K562 (cell line): ENCODE measurements around the gene RNF187. TPM values are rescaled to one million over a fixed set of nuclear protein-coding genes. Genes with fewer than 3 reads are reported as not detected.

Source experiments
- DDX20 ChIP-seq: fragments of 450-650 bp; IDR thresholded peaks from 2 replicates; pipeline ENCODE4 v1.6.1; 2016; ENCODE audit warnings: missing genetic modification characterization, low read depth, mild to moderate bottlenecking, missing compliant biosample characterization, moderate library complexity
- ELF2 ChIP-seq: fragments of 250-450 bp; sonication (Bioruptor Pico); IDR thresholded peaks from 2 replicates; pipeline ENCODE4 v1.5.0; 2021; ENCODE audit warnings: mild to moderate bottlenecking
- FOXJ2 ChIP-seq: fragments of 200-800 bp; sonication (Bioruptor generic); IDR thresholded peaks from 2 replicates; pipeline ENCODE4 v1.6.1; 2016; ENCODE audit warnings: missing genetic modification characterization, missing compliant biosample characterization
- GTF2E2 ChIP-seq: fragments of 200-800 bp; sonication (Bioruptor generic); IDR thresholded peaks from 2 replicates; pipeline ENCODE4 v1.6.1; 2016; ENCODE audit warnings: missing genetic modification characterization, missing compliant biosample characterization
- HIVEP1 ChIP-seq: fragments of 250-450 bp; sonication (Bioruptor Pico); IDR thresholded peaks from 2 replicates; pipeline ENCODE4 v1.4.0; 2020; ENCODE audit warnings: mild to moderate bottlenecking
- MEIS2 ChIP-seq: fragments of 450-650 bp; IDR thresholded peaks from 2 replicates; pipeline ENCODE4 v1.6.1; 2014; ENCODE audit warnings: mild to moderate bottlenecking; ENCODE audit not compliant: partially characterized antibody
- NCOA2 ChIP-seq, 2 experiments: fragments of 450-650 bp; IDR thresholded peaks; 2 replicates each; pipeline ENCODE4 v1.6.1; 2018; ENCODE audit warnings: mild to moderate bottlenecking in 2 of 2, moderate library complexity in 1 of 2; ENCODE audit not compliant: partially characterized antibody in 2 of 2
- POLR2AphosphoS2 ChIP-seq: IDR thresholded peaks from 2 replicates; pipeline ENCODE4 v1.6.1; 2012; ENCODE audit warnings: low read length, improper control_type of control experiment
- TBP ChIP-seq: optimal IDR thresholded peaks from 2 replicates; pipeline ENCODE3; 2011; ENCODE audit warnings: low read depth, low read length, improper control_type of control experiment
- TEAD1 ChIP-seq, 2 experiments: fragments of 450-650 bp in 1 of 2; sonication (generic) in 1 of 2; formaldehyde crosslinking; IDR thresholded peaks; 2 replicates each; pipeline versions ENCODE4 v1.4.0 to v1.8.0; 2020 to 2022; ENCODE audit warnings: mild to moderate bottlenecking in 2 of 2, missing genetic modification reagents in 1 of 2
- TEAD2 ChIP-seq: fragments of 450-650 bp; IDR thresholded peaks from 2 replicates; pipeline ENCODE4 v1.6.1; 2016; ENCODE audit warnings: missing genetic modification characterization, control low read depth, missing compliant biosample characterization
- ZFPM2 ChIP-seq: fragments of 250-450 bp; sonication (Bioruptor Pico); IDR thresholded peaks from 2 replicates; pipeline ENCODE4 v1.5.1; 2022; ENCODE audit warnings: mild to moderate bottlenecking
- ZNF589 ChIP-seq: fragments of 200-800 bp; sonication (Bioruptor generic); IDR thresholded peaks from 2 replicates; pipeline ENCODE4 v1.6.1; 2016; ENCODE audit warnings: low read depth, missing genetic modification characterization, missing compliant biosample characterization
- polyA plus RNA-seq, 8 experiments: library from polyadenylated mRNA; depleted of rRNA in 4 of 8; stranded (reverse) in 5 of 8; unstranded in 3 of 8; fragments of >200 nt; fragmentation: Nextera tagmentation in 2 of 8; fragmentation: Illumina TruSeq in 1 of 8; extraction: Ambion mirVana in 2 of 8; extraction: Trizol in 1 of 8; gene quantifications; 2 replicates each; pipeline versions ENCODE4 v1.2.1 to v1.2.3, GENCODE V29; 2011 to 2014; ENCODE audit warnings: inconsistent platforms in 1 of 8, missing spikeins in 1 of 8
- total RNA-seq, 7 experiments: library from RNA; depleted of rRNA in 6 of 7; stranded (reverse); fragments of >200 nt in 6 of 7; fragmentation: Illumina TruSeq in 2 of 7; extraction: Trizol in 2 of 7; gene quantifications; 2 replicates each; pipeline versions ENCODE4 v1.2.1 to v1.2.3, GENCODE V29; 2011 to 2021; ENCODE audit warnings: low replicate concordance in 1 of 7
- TF ChIP-seq, protein P1 (sequence below): sonication (generic); formaldehyde crosslinking; IDR thresholded peaks from 2 replicates; pipeline ENCODE4 v1.8.0; 2022; ENCODE audit warnings: mild to moderate bottlenecking, low read depth, missing genetic modification reagents
- TF ChIP-seq, protein P2 (sequence below): sonication (generic); formaldehyde crosslinking; IDR thresholded peaks from 2 replicates; pipeline ENCODE4 v1.8.1; 2023; ENCODE audit warnings: mild to moderate bottlenecking, missing genetic modification reagents
- TF ChIP-seq, protein P3 (sequence below), 3 experiments: IDR thresholded peaks in 2 of 3; conservative IDR thresholded peaks in 1 of 3; 2 replicates each; pipeline ENCODE4 v1.5.1; 2011 to 2012; ENCODE audit warnings: low read length in 3 of 3, mild to moderate bottlenecking in 3 of 3, control low read depth in 2 of 3, improper control_type of control experiment in 1 of 3, inconsistent platforms in 1 of 3, low read depth in 1 of 3, mixed read lengths in 1 of 3, moderate library complexity in 1 of 3; ENCODE audit not compliant: insufficient read depth in 2 of 3
- TF ChIP-seq, protein P4 (sequence below), 2 experiments: fragments of 450-650 bp in 1 of 2; sonication (generic) in 1 of 2; formaldehyde crosslinking in 1 of 2; IDR thresholded peaks in 1 of 2; conservative IDR thresholded peaks in 1 of 2; 2 replicates each; pipeline versions ENCODE4 v1.6.1 to v1.8.1; 2016 to 2023; ENCODE audit warnings: mild to moderate bottlenecking in 2 of 2, moderate library complexity in 2 of 2, inconsistent platforms in 1 of 2, missing genetic modification reagents in 1 of 2

Gene RNF187
- total and polyA plus RNA-seq, 9 of the 15 experiments (the other 6 are each of a cell fraction or from before 2014, with no cell fraction given) = 2.3 to 119 (median 41.9) TPM

DNA sequence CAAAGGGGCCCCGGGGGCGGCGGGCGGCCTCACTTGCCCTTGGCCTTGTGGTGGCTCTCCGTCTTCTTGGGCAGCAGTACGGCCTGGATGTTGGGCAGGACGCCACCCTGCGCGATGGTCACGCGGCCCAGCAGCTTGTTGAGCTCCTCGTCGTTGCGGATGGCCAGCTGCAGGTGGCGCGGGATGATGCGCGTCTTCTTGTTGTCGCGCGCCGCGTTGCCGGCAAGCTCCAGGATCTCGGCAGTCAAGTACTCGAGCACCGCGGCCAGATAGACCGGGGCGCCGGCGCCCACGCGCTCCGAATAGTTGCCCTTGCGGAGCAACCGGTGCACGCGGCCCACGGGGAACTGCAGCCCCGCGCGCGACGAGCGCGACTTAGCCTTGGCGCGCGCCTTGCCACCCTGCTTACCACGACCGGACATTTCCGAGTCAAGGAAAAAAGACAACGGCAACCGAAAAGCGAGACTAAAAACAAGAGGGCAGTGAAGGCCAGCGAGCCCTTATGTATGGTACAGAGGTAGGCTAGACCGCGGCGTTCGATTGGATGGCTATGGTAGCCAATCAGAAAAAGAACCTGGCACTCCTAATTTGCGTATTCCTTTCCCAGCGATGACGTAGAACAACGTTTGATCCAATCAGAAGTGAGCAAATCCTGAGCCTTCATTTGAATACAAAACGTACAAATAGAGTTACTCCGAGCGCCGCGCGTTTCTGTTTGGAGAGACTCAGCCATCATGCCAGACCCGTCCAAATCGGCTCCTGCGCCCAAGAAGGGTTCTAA lies 29.6 kb upstream of the RNF187 start (continued):
- TF ChIP-seq, protein P1, sequence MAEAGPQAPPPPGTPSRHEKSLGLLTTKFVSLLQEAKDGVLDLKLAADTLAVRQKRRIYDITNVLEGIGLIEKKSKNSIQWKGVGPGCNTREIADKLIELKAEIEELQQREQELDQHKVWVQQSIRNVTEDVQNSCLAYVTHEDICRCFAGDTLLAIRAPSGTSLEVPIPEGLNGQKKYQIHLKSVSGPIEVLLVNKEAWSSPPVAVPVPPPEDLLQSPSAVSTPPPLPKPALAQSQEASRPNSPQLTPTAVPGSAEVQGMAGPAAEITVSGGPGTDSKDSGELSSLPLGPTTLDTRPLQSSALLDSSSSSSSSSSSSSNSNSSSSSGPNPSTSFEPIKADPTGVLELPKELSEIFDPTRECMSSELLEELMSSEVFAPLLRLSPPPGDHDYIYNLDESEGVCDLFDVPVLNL = peak; percentile 82
- TF ChIP-seq POLR2AphosphoS2 (peak; percentile 78; the same call in 1 of the 2 replicates), MEIS2 (no peak), TEAD1 (CRISPR knock-in tag; IDR thresholded peaks at IDR 0.05) (peak; percentile 14 to 74; a peak in 2 of 4 replicates), ZFPM2 (peak; percentile 62; the same call in 1 of the 2 replicates), HIVEP1 (CRISPR knock-in tag) (no peak), TBP (no peak), TEAD2 (tag) (no peak), FOXJ2 (0 out of 2 replicates have a peak, but pooled peaks have one; percentile 62), ZNF589 (CRISPR knock-in tag) (0 out of 2 replicates have a peak, but pooled peaks have one; percentile 39), DDX20 (tag) (no peak), NCOA2 (IDR thresholded peaks at IDR 0.05; ENCODE audit: partially characterized antibody in 2 of 2) (no peak), GTF2E2 (tag) (peak; percentile 93; the same call in 1 of the 2 replicates), ELF2 (CRISPR knock-in tag) (peak; percentile 49)
- TF ChIP-seq, protein P2, sequence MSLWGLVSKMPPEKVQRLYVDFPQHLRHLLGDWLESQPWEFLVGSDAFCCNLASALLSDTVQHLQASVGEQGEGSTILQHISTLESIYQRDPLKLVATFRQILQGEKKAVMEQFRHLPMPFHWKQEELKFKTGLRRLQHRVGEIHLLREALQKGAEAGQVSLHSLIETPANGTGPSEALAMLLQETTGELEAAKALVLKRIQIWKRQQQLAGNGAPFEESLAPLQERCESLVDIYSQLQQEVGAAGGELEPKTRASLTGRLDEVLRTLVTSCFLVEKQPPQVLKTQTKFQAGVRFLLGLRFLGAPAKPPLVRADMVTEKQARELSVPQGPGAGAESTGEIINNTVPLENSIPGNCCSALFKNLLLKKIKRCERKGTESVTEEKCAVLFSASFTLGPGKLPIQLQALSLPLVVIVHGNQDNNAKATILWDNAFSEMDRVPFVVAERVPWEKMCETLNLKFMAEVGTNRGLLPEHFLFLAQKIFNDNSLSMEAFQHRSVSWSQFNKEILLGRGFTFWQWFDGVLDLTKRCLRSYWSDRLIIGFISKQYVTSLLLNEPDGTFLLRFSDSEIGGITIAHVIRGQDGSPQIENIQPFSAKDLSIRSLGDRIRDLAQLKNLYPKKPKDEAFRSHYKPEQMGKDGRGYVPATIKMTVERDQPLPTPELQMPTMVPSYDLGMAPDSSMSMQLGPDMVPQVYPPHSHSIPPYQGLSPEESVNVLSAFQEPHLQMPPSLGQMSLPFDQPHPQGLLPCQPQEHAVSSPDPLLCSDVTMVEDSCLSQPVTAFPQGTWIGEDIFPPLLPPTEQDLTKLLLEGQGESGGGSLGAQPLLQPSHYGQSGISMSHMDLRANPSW = peak; percentile 86; the same call in 1 of the 2 replicates
- TF ChIP-seq, protein P3, sequence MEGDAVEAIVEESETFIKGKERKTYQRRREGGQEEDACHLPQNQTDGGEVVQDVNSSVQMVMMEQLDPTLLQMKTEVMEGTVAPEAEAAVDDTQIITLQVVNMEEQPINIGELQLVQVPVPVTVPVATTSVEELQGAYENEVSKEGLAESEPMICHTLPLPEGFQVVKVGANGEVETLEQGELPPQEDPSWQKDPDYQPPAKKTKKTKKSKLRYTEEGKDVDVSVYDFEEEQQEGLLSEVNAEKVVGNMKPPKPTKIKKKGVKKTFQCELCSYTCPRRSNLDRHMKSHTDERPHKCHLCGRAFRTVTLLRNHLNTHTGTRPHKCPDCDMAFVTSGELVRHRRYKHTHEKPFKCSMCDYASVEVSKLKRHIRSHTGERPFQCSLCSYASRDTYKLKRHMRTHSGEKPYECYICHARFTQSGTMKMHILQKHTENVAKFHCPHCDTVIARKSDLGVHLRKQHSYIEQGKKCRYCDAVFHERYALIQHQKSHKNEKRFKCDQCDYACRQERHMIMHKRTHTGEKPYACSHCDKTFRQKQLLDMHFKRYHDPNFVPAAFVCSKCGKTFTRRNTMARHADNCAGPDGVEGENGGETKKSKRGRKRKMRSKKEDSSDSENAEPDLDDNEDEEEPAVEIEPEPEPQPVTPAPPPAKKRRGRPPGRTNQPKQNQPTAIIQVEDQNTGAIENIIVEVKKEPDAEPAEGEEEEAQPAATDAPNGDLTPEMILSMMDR (IDR thresholded peaks at IDR 0.05 in 2 of 3, conservative IDR thresholded peaks at IDR 0.05 in 1 of 3; ENCODE audit: insufficient read depth in 2 of 3, low read depth in 1 of 3, low read length in 3 of 3) = peak in 2 of 3 experiments; percentile 60 to 70
- TF ChIP-seq, protein P4, sequence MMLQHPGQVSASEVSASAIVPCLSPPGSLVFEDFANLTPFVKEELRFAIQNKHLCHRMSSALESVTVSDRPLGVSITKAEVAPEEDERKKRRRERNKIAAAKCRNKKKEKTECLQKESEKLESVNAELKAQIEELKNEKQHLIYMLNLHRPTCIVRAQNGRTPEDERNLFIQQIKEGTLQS (IDR thresholded peaks at IDR 0.05) = 0 out of 2 replicates have a peak, but pooled peaks have one; percentile 8
- TF ChIP-seq, protein P4 (CRISPR knock-in tag; conservative IDR thresholded peaks at IDR 0.05) = peak; percentile 96
